ENCODE measurements around the gene PTPRN.

DNA sequence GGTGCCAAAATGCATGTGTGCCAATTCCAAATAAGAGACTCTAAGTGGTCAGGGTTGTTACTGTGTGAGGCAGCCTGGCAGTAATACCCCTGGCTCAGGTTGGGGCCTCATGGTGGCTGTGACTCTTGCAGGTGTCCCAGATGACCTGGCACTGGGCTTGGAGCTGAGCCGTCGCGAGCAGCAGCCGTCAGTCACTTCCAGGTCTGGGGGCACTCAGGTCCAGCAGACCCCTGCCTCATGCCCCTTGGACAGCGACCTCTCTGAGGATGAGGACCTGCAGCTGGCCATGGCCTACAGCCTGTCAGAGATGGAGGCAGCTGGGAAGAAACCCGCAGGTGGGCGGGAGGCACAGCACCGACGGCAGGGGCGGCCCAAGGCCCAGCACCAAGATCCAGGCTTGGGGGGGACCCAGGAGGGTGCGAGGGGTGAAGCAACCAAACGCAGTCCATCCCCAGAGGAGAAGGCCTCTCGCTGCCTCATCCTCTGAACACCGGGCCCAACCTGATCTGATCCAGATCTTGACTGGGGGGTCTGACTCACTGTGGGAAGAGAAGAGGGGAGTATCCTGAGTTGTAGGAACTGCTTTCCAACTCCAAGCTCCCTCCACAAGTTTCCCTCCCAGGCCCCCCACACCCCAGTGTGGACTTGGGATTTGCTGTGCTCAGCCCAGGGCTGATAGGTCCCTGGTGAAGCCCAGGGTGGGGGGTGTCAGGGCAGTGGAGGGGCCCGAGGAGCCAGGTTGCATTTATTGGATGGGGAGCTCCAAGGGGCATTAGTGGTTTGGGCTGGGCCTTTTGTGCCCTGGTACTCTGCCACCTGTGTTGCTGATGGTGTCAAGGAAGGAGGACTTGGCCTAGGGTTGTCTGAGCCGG is 24.5 kb downstream of the PTPRN start:
- TF ChIP-seq, protein P1, sequence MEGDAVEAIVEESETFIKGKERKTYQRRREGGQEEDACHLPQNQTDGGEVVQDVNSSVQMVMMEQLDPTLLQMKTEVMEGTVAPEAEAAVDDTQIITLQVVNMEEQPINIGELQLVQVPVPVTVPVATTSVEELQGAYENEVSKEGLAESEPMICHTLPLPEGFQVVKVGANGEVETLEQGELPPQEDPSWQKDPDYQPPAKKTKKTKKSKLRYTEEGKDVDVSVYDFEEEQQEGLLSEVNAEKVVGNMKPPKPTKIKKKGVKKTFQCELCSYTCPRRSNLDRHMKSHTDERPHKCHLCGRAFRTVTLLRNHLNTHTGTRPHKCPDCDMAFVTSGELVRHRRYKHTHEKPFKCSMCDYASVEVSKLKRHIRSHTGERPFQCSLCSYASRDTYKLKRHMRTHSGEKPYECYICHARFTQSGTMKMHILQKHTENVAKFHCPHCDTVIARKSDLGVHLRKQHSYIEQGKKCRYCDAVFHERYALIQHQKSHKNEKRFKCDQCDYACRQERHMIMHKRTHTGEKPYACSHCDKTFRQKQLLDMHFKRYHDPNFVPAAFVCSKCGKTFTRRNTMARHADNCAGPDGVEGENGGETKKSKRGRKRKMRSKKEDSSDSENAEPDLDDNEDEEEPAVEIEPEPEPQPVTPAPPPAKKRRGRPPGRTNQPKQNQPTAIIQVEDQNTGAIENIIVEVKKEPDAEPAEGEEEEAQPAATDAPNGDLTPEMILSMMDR (IDR thresholded peaks at IDR 0.05), result no peak
- no peak for TF ChIP-seq EZH2phosphoT487 (IDR thresholded peaks at IDR 0.05)

All from neural progenitor cell (in vitro differentiated cells).